GM13976 (cell line): ENCODE measurements around the gene SOX1.

Experiments
- DNase-seq: peaks from one replicate; pipeline ENCODE4 v3.0.0; 2012; ENCODE audit warnings: low spot score
- CTCF ChIP-seq: IDR thresholded peaks from 2 replicates; pipeline ENCODE4 v1.5.1; 2012; ENCODE audit warnings: borderline replicate concordance, mild to moderate bottlenecking; ENCODE audit not compliant: insufficient read depth; ENCODE audit errors: extremely low read depth, missing control alignments, control extremely low read depth
- in situ Hi-C: fragments of 300-500 bp; cut with MboI; formaldehyde crosslinking; loops from one replicate; pipeline ENCODE4 v1.12.0; 2022; ENCODE audit warnings: low sequenced_read_pairs, mixed read lengths, inconsistent platforms; ENCODE audit not compliant: unreplicated experiment

Gene SOX1

GRCh38 chr13:112061367-112062061, 5.4 kb upstream of the SOX1 start:
- no peak for TF ChIP-seq CTCF
- no peak for DNase-seq
- in situ Hi-C loops, result no loop called here

GRCh38 chr13:112062072-112062567, 4.8 kb upstream of the SOX1 start:
- TF ChIP-seq CTCF, result no peak
- DNase-seq, result no peak
- in situ Hi-C loops, result no loop called here

GRCh38 chr13:112062571-112063570, 4.1 kb upstream of the SOX1 start:
- no peak for DNase-seq
- TF ChIP-seq CTCF, result no peak
- in situ Hi-C loops, result no loop called here

- no peak for TF ChIP-seq CTCF
- DNase-seq, result no peak
- in situ Hi-C loops, result no loop called here
These were observed 3.1 kb upstream of the SOX1 start for GRCh38 chr13:112063807-112064206.

GRCh38 chr13:112064222-112064621, 2.7 kb upstream of the SOX1 start:
- in situ Hi-C loops, result no loop called here
- no peak for DNase-seq
- TF ChIP-seq CTCF, result no peak

- no peak for DNase-seq
- in situ Hi-C loops, result no loop called here
- no peak for TF ChIP-seq CTCF
These were observed 1.5 kb upstream of the SOX1 start for GRCh38 chr13:112065521-112065866.
